Activated CD8-positive, alpha-beta memory T cell treated with anti-CD3 and anti-CD28 coated beads for 24 hours (primary cell): ENCODE measurements around the gene NANOS2.

ENCODE experiments used
- DNase-seq: peaks from one replicate; pipeline ENCODE4 v3.0.0-alpha.2; 2020

NANOS2 gene

DNA sequence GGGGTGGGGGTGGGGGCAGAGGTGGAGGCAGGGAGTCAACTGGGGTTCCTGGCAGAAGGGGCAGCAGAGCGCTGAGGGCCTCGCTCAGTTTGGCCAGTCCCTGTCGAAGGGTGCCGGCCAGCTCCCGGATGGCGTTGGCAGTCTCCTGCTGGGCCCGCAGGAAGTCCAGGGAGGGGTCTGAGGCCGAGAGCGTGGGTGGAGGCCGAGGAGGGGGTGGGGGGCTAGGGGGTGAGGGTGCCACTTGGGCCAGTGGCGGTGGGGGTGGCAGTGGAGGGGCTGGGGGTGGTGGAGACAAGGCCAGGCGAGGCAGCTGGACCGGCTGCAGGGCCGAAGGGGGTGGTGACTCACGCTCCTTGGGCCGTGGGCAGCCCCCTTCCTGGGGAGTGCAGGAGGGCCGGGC, 23.7 kb downstream of the NANOS2 start:
- no peak for DNase-seq

DNA sequence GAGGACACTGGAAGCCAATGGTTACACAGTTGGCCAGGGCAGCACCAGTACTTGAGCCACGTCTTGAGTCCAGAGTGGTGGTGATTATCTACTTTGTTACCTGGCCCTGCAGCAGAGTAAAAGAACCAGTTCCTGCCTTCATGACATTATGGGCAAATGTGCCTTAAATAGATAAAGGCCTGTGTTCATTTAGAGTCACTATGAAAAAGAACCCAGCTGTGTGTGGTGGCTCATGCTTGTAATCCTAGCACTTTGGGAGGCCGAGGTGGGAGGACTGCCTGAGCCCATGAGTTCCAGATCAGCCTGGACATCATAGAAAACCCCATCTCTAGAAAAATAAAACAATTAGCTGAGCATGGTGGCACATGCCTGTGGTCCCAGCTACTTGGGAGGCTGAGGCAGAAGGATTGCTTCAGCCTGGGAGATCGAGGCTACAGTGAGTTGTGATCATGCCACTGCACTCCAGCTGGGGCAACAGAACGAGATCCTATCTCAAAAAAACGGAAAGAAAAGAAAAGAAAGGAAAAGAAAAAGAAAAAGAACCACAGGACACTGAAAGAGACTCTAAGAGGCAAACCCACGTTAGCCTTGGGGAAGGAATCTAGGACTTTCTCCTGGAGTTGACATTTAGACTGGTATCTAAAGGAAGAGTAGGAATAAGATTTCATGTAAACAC, 25.2 kb downstream of the NANOS2 start:
- no peak for DNase-seq

DNA sequence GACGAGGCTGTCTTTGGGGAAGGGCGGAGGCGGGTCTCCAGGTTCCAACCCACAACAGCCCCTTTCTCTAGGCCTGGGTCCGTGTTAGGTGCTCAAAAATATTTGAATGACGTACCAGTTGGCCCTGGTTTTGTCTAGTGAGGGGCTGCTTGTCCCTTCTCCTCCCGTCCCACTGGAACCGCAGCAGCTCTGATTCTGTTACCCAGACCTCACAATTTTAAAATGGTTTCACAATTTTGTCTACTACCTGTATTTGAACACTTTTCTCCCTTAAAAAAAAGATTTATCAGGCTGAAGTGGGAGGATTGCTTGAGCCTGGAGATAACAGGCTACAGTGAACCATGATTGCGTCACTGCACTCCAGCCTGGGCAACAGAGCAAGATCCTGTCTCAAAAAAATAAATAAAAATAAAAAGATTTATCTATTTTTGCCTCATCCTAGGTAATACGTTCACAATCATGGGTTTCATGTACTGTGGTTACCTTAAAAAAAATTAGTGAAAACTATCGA, 27.3 kb downstream of the NANOS2 start:
- no peak for DNase-seq

DNA sequence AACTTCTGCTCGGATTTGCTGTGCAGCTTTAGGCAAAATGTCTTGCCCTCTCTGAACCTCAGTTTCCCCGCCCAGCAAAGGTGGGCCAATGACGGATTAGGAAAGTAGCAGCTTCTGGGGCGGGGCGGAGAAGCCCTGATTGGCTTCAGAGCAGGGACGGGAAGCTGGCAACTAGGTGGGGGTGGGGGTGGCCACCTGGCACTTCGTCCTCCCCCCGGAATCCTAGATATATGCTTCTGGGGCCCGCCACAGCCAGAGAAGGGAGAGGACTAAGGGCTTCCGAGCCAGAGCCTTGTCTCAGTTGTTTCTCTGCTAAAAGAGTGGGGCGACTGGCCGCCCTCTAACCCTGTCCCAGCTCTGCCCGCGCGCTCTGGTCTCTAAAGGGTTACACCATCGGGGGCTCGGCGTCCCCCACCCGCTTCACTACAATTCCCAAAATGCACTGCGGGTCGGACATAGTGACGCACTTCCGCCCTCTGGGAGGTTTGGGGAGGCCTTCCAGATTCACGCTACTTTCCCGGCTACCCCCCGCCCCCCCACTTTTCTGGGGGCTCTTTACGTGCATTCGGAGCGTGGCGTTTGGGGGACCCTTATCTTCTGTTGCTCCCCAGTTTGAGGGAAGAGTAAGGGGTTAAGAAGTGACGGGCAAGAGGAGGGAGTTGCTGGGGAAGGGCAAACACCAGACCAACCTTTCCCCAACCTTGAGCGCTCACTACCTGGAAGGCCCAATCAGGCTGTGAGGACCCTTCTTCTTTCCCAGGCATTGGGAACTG, 28.0 kb downstream of the NANOS2 start:
- DNase-seq, result peak; percentile 94

DNA sequence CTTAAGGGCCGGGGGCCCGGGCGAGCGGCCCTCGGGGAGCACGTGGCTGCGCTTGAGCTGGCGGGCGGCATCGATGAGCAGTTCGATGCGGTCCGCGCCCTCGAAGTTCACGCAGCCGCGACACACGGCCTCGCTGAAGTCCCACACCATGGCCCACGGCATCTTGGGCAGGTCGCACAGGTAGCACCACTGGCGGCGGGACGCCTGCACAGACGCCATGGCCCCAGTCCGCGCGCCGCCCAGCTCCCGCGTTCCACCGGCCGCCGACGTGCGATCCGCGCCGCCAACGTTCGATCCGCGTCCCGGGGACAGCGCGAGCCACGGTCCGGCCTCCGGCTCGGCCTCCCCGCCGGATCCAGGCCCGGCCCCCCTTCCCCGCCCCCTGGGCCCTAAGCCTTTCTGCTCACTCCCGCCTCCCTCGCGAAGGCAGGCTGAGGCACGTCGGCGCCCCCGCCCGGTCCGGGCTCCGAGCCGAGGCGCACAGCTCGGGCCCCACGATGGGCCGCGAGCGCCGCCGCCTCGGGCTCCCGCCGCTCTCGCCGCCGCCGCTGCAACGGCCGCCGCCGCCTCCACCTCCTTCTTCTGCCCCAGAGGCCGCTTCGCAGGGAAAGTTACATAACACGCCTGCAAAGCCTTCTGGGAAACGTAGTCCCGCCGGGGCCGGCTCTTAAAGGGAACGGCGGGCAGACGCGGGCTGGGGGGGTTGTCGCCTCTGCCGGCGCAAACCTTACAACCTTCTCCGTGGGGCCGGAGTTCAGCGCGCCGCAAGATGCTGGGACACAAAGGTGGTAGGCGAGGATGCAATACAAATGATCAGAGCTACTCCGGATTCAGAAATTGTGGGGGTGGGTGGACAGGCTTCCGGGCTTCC, 28.8 kb downstream of the NANOS2 start, which contains the start of gene IRF2BP1:
IRF2BP1 (minus strand) TSS at position 586 of the 871 bp plus-strand sequence; CDS start at position 219, 367 bp downstream.
- peak; percentile 93 for DNase-seq

DNA sequence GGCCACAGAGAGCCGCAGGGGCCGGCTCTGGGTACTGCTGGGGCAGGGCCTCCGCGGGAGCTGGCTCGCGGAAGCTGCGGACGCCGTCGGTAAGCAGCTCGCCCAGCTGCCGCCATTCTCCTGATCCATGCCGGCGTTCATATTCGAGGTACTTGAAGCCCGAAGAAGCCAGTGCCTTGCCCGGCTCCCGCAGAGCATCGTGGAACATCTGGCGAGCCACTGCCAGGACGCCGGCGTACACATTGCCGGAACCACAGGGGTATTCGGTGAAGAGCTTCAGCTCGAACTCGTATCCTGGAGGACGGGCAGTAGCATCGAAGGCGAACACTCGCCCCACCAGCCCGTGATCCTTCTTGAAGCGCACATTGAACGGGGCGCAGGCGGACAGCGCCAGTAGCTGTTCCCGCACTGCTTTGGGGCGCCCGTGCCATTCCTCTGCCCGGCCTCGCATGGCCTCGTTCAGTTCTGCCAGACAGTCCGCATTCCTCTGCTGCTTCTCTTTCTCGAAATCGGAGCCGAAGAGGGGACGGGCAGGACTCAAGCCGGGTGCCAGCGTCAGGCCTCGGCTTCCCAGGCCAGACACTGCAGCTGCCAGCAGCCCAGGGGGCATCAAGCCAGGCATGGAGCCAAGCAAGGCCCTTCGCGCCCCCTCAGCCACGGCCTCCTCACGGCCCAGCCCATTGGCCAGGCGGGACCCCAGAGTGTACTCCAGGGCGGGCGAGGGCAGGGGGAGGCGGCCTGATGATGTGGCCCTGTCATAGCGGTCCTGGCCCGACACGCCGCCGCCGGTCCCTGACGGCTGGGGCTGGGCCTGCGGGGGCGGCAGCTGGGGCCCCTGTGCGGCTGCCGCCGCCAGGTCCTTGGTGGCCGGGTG, 29.7 kb downstream of the NANOS2 start:
- DNase-seq, result peak; percentile 65

DNA sequence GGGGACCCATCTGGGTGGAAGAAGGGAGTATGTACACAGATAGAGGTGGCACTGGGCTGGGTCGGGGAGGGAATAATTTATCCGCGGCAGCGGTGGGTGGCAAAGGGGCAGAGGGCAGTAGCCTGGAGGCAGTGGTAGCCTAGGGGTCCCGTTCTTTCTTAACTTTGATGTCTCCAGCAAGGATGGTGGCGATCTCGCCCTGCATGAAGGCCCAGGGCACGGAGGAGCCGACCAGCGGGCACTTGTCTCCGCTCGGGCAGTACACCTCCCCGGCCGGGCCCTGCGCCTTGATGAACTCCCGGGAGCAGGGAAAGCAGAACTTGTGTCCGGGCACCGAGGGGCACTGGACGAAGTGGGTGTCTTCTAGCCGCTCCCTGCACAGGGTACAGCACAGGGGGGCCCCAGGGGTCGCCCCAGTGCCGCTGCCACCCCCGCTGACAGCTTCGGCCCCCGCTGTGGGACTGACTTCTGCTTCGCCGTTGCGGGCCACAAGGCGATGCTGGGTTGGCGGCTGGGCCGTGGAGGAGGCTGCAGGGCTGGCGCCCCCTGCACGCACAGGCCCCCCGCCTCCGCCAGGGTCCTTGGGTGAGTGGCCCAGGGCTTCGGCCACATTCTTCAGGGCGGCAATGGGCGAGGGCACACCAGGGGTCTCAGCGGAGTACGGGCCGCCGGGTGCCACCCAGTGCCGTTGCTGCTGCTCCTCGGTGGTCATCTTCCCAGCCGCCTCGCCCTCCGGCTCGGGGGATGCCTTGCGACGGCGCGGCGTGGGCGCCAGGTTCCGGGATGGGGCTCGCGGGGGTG, 30.5 kb downstream of the NANOS2 start:
- no peak for DNase-seq

DNA sequence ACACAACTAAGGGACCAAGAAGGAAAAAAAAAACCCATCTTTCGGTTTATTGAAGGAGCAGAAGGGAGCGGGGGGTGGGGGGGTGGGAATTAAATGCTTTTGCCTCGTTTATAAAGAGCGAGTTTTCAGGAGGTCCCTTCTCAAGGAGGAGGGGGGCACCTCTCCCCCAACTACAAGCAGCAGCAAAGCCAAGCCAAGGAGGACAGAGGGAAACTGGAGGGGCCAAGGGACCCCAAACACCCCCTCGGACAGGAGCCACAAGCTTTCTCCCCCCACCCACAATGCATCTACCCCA, 31.0 kb downstream of the NANOS2 start:
- no peak for DNase-seq

DNA sequence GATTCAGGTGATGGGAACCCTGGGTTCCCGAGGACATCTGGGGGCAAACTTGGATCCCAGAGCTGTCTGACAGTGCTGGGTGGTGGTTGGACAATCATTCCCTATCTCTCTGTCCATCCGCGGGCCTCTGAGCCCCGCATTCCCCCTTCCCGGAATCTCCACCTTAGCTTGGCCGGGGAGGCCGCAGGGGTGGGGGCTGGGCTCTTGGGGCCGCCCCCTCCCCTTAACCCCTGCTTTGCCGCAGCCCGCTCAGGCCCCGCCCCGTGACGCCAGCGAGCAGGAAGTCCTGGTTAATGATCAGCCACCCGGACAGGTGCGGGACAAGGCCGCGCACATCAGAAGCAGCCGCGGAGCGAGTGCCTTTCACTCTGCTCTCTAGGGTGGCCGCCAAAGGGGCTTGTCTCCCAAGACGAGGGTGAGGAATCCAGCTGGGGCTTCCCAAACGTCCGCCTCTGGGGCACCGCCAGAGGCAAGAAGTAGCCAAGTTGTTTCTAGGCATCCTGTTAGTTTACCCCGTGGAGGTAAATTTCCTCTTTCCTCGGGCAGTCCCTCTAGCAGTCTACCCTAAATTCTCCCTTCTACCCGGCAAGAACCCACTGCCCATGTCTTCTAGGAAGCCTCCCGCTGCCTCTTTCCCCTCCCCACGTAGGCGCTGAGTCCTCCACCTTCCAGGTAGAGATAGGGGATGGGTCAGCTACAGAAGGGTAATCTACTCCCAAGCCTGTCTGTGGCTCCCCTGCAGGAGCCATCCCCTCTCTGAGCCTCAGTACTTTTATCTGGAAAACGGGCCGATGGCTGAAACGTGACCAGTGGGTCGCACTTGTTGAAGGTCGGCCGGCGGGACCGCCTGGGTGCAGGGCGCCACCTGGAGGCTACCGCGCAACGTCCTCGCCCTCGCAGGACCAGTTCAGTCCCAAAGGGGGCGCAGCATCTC, 31.7 kb downstream of the NANOS2 start:
- DNase-seq, result peak; percentile 95

DNA sequence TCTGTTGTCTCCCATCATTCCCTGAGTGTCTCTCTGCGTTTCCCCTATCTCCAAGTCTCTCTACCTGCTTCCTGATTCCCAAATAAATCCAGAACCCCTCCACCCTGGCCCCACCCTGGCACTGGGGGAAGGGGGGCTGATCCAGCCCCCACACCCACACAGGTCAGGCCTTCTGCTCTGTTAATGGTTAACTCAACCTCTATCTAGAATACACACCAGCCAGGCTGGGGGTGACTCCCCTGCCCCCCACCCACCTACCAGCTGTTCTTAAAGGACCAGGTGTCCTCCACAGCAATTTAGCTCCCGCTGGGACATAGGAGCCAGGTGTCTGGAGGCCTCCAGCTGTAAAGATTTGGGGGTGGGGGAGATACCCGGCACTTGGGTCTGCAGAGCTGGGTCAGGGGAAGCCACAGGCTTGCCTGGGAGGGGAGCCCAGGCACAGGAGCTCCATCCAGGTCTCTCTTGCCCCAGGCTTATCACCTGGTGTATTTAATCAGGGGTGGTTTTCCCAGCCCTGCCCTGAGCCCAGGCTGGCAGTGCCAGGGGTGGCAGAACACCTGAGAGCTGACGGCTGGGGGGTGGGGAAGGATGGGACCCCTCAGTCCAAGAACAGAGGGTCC, 32.6 kb downstream of the NANOS2 start:
- no peak for DNase-seq

DNA sequence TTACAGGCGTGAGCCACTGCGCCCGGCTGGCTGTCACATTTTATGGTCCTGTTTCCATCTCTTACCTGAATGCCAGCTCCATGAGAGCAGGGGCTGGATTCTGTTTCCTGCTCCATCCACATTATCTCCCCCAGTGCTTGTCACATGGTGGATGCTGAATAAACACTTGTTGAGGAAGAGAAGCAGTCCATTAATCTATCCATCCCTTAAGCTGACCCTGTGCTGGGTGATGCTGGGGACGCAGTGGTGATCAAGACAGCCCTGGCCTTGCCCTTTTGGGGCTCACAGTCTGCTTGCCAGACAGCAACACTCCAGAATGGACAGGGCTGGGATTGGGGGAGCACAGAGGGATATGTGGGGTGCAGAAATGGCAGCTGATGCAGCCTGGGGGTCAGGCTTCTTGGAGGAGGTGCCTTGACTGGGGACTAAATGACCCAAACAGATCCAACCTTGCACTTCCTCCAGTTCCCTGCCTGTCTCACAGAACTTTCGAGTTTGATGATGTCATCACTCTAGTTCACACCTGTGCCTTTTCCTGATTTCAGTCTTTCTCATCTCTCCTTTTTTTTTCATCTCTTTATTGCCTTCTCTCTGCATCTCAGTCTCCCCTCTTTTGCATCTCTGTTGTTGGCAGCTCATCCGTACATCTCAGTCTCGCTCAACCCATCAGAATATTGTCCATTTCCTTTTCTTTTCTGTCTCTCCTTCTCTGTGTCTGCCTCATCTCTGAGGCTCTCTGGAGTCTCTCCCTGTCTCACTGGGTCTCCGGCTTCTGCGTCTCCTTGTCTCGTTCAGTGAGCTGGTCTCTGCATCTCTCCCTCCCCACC, 33.3 kb downstream of the NANOS2 start:
- DNase-seq, result no peak

DNA sequence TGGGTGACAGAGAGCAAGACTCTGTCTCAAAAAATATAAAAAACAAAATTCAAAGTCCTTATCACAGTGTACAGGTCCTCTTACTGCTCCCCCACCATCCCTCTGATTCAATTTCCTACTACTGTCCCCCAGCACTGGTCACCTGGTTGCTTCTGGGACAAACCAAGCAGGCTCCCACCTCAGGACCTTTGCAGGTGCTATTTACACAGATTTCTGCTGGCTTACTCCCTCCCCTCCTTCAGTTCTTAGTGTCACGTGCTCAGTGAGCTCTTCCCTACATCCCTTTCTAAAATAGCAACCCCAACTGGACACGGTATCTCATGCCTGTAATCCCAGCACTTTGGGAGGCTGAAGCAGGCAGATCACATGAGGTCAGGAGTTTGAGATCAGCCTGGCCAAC, 34.6 kb downstream of the NANOS2 start:
- DNase-seq, result no peak

DNA sequence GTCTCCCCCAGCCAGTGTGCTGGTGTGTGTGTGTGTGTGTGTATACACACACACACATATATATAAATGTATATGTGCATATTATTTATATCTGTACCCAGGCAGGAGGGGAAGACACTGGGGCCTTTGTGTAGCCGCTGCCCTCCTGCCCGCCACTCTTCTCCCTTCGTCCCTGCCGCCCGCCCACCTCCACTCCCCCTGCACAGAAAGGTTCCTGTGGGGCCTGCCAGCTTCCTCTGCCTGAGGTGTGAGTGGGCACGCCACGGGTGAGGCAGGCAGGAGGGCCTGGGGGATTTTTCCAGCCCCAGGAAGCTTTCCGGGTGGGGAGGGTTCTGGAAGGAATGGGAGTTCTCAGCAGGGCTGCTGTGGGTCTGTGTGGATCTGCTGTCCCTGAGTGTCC, 35.5 kb downstream of the NANOS2 start:
- DNase-seq, result no peak

DNA sequence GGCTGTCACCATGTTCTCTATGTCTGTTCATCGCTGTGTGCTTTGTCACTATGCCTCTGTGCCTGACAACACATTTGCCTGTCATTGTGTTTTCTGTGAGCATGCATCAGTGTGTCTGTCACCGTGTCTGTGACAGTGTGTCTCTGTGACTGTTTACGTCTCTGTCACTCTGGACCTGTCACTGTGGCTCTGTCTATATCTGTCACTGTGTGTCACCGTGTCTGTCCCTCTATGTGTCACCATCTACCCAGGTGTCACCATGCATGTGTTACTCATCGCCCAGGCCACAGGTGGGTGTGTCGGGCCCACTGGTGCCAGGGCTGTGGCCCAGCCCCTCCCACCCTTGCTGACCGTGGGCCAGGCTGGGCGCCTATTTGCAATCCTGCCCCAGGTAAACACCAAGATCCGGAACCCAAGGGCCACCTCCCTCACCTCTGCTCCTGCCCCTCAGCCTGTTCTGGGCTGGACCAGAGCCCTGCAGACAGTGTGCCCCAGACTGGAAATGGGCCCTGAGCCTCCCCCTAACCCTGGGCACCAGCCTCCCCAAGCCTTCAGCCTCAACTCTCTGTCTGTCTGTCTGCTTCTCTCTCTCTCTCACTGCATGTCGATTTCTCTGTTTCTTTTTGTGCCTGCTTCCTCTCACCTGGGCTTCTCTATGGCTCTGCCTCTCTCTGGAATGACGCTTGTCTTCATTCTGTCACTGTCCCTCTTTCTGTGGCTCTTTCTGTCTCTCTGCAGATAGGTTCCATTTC, 36.4 kb downstream of the NANOS2 start:
- no peak for DNase-seq

DNA sequence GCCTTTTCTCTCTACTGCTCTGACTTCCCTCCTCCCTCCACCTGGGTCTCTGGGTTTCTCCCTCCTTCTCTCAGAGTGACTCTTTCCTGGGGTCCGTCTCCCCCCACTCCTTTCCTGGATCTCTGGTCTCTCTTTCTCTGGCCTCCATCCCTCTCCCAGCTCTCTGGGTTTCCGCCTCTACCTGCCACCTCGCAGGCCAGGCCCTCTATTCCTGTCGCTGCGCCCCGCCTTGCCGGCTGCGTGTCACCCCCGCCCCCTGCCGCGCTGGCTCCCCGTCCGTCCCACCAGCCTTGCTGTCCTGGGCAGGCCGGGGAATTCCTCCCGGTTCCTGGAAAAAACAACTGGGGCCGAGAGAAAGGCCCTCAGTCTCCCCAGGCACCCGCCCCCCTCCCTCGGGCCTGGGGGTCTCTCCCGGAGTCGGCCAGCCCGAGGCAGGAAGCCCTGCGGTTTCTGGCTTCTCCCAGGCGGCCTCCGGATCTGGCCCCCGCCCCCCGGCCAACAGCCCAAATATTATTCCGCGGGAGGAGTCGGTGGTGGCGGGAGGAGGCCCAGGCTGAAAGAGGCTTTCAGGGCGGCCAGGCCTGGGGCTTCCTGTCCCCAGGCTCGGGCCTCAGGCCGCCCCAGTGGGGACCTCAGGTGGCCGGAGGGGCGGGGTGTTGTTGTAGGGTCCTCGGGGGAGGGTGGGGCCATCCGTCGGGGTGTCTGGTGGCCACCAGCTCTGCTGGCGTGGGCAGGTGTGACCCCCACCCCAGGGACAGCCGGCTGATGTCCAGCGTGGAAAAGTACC, 38.0 kb downstream of the NANOS2 start:
- DNase-seq, result peak; percentile 62

DNA sequence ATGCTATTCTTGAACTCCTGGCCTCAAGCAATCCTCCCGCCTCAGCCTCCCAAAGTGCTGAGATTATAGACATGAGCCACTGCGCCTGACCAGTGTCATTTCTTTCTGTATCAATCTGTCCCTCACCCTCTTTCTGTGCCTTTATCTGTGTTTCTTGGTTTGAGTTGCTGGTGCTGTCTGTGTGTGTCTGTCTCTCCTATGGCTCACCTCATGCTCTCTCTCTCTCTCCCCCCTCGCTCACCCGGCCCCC, 38.5 kb downstream of the NANOS2 start:
- no peak for DNase-seq

DNA sequence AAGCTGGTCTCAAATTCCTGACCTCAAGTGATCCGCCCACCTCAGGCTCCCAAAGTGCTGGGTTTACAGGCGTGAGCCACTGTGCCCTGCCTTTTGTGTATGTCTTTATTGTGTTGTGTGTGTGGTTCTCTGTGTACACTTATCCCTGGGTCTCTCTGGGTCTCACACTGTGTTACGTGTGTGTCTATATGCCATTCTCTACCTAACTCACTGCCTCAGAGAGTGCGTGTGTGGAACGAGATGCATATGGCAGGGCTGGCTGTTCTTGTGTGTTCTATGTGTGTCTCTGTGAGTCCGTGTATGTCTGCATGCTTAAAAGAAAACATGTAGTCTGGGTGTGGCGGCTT, 40.0 kb downstream of the NANOS2 start:
- DNase-seq, result no peak

DNA sequence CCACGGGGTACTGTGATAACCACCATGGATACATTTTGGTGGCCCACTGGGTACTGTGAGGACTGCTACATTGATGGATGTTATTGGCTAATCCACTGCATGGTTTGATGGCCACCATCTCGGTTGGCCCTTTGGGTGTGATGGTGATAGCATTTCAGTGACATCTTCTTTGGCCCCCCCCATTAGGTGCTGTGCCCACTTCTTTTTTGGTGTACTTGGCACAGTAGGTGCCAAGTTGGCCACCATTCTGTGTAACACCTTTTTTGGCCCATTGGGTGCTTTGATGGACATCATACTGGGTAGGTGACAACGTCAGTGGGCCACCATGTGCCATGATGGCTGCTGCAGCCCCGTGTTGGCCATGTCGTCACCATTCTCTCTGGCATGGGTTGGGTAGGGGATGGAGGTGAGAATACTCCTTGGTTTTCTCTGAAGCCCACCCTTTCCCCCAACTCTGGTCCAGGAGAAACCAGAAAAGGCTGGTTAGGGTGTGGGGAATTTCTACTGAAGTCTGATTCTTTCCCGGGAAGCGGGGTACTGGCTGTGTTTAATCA, 41.3 kb downstream of the NANOS2 start:
- no peak for DNase-seq
